Right atrium auricular region (tissue), 2 donors: ENCODE results near the gene NCKAP5. TPM values are rescaled to one million over a fixed set of nuclear protein-coding genes. Genes with fewer than 3 reads are reported as not detected.

ENCODE experiments used
- DNase-seq: peaks from one replicate; pipeline ENCODE4 v3.0.0-alpha.2; 2019; ENCODE audit warnings: low spot score
- H3K27ac ChIP-seq, 2 donors: fragments of 200-600 bp; sonication (generic); 1 replicate in 1 of 2; 2 replicates in 1 of 2; pipeline ENCODE4 v1.5.1; 2016 to 2019
- H3K27me3 ChIP-seq, 2 donors: fragments of 200-600 bp; sonication (generic); one replicate each; pipeline versions ENCODE4 v1.5.1 to v1.6.0; 2017 to 2019
- H3K36me3 ChIP-seq: fragments of 200-600 bp; sonication (generic); one replicate; pipeline ENCODE4 v1.5.1; 2016
- H3K4me1 ChIP-seq, 2 donors: fragments of 200-600 bp; sonication (generic); one replicate each; pipeline versions ENCODE4 v1.5.1 to v1.6.0; 2017 to 2019
- H3K4me3 ChIP-seq, 2 donors: fragments of 200-600 bp; sonication (generic); 1 replicate in 1 of 2; 2 replicates in 1 of 2; pipeline ENCODE4 v1.5.1; 2017 to 2019; ENCODE audit warnings: mild to moderate bottlenecking in 1 of 2, moderate library complexity in 1 of 2
- H3K9me3 ChIP-seq, 2 donors: fragments of 200-600 bp; sonication (generic); one replicate each; pipeline ENCODE4 v1.5.1; 2019
- CTCF ChIP-seq, 2 donors: fragments of 200-600 bp; sonication (generic); IDR thresholded peaks; one replicate each; pipeline ENCODE4 v1.5.1; 2019; ENCODE audit warnings: antibody characterized with exemption in 2 of 2
- total RNA-seq, 2 donors: library from RNA; depleted of rRNA; stranded (reverse); fragments of >200 nt; gene quantifications; one replicate each; pipeline ENCODE4 v1.1.0, GENCODE V29; 2016

Gene NCKAP5
- total RNA-seq, 2 donors from 2014 or later = 3.6 to 5.4 TPM

GRCh38 chr2:133341575-133341974 is 226.7 kb downstream of the NCKAP5 start:
- H3K36me3 ChIP-seq = no peaks in the 10 kb centered on the region
- TF ChIP-seq CTCF (IDR thresholded peaks at IDR 0.05) = no peak
- no peaks in the 10 kb centered on the region for H3K27me3 ChIP-seq

GRCh38 chr2:133338224-133338623 is 230.0 kb downstream of the NCKAP5 start:
- H3K27me3 ChIP-seq = no peaks in the 10 kb centered on the region
- TF ChIP-seq CTCF (IDR thresholded peaks at IDR 0.05) = no peak

More at GRCh38 chr2:133341575-133341974, 226.7 kb downstream of the NCKAP5 start:
- Histone ChIP-seq H3K9me3 (no peaks in the 10 kb centered on the region), H3K4me1 (no peaks in the 10 kb centered on the region), H3K27ac (no peak overlapping the region), H3K4me3 (no peak overlapping the region)
- no peak for DNase-seq

GRCh38 chr2:133334923-133335322 is 233.3 kb downstream of the NCKAP5 start:
- no peaks in the 10 kb centered on the region for H3K4me1 ChIP-seq
- H3K36me3 ChIP-seq = no peaks in the 10 kb centered on the region
- H3K27ac ChIP-seq = no peak overlapping the region
- H3K4me3 ChIP-seq = no peak overlapping the region
- DNase-seq = no peak
- no peaks in the 10 kb centered on the region for H3K9me3 ChIP-seq
- no peaks in the 10 kb centered on the region for H3K27me3 ChIP-seq
- TF ChIP-seq CTCF (IDR thresholded peaks at IDR 0.05) = no peak

More at GRCh38 chr2:133338224-133338623, 230.0 kb downstream of the NCKAP5 start:
- H3K4me1 ChIP-seq = no peaks in the 10 kb centered on the region
- no peak overlapping the region for H3K27ac ChIP-seq
- no peaks in the 10 kb centered on the region for H3K9me3 ChIP-seq
- no peak overlapping the region for H3K4me3 ChIP-seq
- no peak for DNase-seq
- no peaks in the 10 kb centered on the region for H3K36me3 ChIP-seq

GRCh38 chr2:133333181-133333580 is 235.1 kb downstream of the NCKAP5 start:
- H3K36me3 ChIP-seq = no peaks in the 10 kb centered on the region
- no peak for DNase-seq
- no peak overlapping the region for H3K4me3 ChIP-seq
- no peaks in the 10 kb centered on the region for H3K4me1 ChIP-seq
- H3K27me3 ChIP-seq = no peaks in the 10 kb centered on the region
- H3K27ac ChIP-seq = no peak overlapping the region
- H3K9me3 ChIP-seq = no peaks in the 10 kb centered on the region
- no peak for TF ChIP-seq CTCF (IDR thresholded peaks at IDR 0.05)

- no peaks in the 10 kb centered on the region for H3K27me3 ChIP-seq
- no peak overlapping the region for H3K27ac ChIP-seq
- no peaks in the 10 kb centered on the region for H3K36me3 ChIP-seq
- no peak for TF ChIP-seq CTCF (IDR thresholded peaks at IDR 0.05)
- no peaks in the 10 kb centered on the region for H3K9me3 ChIP-seq
- no peak overlapping the region for H3K4me3 ChIP-seq
- no peaks in the 10 kb centered on the region for H3K4me1 ChIP-seq
- DNase-seq = no peak
Measured at GRCh38 chr2:133331436-133331835, 236.8 kb downstream of the NCKAP5 start.

GRCh38 chr2:133326652-133327397 is 241.4 kb downstream of the NCKAP5 start:
- no peaks in the 10 kb centered on the region for H3K9me3 ChIP-seq

More at GRCh38 chr2:133326652-133327397, 241.4 kb downstream of the NCKAP5 start:
- H3K36me3 ChIP-seq = no peaks in the 10 kb centered on the region
- H3K4me1 ChIP-seq = no peaks in the 10 kb centered on the region
- no peak overlapping the region for H3K27ac ChIP-seq
- H3K27me3 ChIP-seq = no peaks in the 10 kb centered on the region
- H3K4me3 ChIP-seq = no peak overlapping the region
- DNase-seq = no peak
- no peak for TF ChIP-seq CTCF (IDR thresholded peaks at IDR 0.05)
